Subcutaneous adipose tissue (tissue), 4 donors: Measurements from ENCODE around the gene KIAA2012. TPM values are rescaled to one million over a fixed set of nuclear protein-coding genes. Genes with fewer than 3 reads are reported as not detected.

Experiments
- total RNA-seq, 4 donors: library from RNA; depleted of rRNA; stranded (reverse); fragments of >200 nt; gene quantifications; one replicate each; pipeline ENCODE4 v1.1.0, GENCODE V29; 2016
- TF ChIP-seq, protein P1 (sequence below): fragments of 450-650 bp; IDR thresholded peaks from one replicate; pipeline ENCODE4 v1.5.1; 2016; ENCODE audit warnings: low read depth, mild to moderate bottlenecking, control low read depth, antibody characterized with exemption, moderate library complexity

The KIAA2012 gene
- total RNA-seq, 4 donors from 2014 or later: not detected

DNA sequence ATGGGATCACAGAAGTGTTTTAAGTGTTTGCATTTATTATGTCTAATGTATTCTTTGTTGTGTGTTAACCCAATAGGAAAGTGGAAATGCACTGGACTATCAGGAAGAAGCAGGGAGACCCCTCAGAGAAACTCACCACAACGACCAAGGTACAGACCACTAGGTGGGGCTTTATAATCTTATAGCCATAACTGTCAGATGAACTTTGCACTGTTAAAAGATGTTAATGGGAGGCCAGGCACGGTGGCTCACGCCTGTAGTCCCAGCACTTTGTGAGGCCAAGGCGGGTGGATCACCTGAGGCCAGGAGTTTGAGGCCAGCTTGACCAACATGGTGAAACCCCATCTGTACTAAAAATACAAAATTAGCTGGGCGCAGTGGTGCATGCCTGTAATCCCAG is 92.2 kb downstream of the KIAA2012 start:
- TF ChIP-seq, protein P1, sequence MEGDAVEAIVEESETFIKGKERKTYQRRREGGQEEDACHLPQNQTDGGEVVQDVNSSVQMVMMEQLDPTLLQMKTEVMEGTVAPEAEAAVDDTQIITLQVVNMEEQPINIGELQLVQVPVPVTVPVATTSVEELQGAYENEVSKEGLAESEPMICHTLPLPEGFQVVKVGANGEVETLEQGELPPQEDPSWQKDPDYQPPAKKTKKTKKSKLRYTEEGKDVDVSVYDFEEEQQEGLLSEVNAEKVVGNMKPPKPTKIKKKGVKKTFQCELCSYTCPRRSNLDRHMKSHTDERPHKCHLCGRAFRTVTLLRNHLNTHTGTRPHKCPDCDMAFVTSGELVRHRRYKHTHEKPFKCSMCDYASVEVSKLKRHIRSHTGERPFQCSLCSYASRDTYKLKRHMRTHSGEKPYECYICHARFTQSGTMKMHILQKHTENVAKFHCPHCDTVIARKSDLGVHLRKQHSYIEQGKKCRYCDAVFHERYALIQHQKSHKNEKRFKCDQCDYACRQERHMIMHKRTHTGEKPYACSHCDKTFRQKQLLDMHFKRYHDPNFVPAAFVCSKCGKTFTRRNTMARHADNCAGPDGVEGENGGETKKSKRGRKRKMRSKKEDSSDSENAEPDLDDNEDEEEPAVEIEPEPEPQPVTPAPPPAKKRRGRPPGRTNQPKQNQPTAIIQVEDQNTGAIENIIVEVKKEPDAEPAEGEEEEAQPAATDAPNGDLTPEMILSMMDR: no peak

DNA sequence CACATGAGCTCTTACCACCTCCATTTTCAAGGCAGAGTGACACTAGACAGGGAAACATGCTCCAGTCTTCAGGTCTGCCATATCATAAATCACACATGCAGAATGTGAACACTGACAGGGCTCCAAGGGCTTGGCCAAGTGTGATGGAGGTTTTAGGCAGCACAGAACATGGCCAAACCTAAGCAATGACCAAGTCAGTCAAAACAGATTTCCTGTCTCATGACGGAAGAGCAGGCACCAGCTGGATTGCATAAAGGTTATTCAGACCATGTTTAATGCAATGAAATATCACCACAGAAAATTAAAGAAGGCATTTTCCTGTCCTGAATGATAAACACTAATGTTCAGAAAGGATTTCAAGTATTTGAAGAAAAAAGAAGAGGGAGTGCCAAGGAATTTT is 92.9 kb downstream of the KIAA2012 start:
- TF ChIP-seq, protein P1: no peak

DNA sequence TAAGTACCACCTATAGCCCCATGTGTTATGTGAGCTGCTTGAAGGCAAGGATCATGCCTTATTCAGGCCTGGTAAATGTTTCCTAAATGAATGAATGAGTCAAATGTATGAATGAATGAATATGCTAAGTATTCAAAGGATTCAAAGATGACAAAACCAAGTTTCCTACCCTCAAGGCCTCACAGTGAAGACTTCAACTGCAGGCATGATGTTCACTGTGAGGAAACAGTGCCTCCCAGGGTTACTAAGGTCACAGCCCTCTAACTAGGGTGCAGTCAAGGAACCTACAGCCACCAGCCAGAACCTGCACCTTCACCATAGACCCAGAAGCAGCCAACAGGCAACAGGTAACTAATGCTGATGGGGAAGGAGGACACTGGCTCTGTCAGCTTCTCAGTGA is 96.1 kb downstream of the KIAA2012 start:
- TF ChIP-seq, protein P1: no peak

DNA sequence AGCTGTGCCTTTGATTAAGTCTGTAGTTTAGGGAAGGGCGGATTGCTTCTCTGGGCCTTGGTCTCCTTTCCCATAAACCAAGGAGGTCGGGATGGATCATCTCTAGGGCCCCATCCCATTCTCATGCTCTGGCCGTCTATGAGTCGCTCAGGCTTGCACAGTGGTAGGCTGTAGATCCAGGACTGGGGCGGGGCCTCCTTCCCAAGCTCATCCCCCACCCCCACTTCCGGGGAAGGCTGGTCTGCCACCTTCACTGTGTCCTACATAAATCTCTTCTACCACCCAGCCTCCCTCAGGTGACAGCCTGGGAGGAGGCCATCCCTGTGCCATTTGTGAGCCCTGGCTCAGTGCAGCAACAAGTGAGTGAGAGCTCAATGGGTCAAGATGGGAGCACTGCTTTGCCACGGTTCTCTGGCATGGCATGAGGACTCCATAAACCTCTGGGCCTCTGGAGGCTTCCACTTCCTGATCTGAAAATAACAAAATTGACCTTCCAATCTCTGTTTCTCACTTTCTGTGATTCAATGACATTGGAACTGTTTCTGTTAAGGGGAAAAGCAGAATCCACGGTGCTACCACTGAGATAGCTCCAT is 96.9 kb downstream of the KIAA2012 start:
- TF ChIP-seq, protein P1: no peak

DNA sequence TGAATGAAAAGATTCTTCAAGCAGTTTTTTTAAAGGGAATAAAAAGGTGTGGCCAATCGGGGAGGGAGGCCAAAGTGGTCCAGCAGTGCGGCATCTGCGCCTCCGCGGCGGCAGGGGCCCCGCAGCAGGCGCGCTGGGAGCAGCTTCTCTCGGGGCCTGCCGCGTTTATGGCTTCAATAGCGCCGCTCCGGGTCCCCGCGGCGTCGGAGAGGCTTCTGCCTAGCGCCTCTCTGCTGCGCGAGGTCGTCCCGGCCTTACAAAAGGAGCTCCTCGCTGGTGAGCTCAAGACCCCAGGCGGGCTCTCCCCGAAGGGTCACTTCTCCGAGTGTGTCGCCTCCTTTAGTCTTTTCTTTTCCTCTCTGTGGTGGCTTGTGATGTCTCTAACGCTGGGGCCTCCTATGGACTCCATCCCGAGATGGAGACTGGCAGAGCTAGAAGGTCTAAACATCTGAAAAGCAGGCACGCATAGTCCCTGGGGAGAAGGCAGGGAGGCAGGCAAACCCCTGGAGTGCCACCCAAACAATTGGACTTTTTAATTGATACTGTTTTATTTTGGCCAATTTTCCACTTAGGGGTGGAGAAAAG is 98.3 kb downstream of the KIAA2012 start:
- TF ChIP-seq, protein P1: no peak

GRCh38 chr2:202172439-202173211 is 99.6 kb downstream of the KIAA2012 start:
- TF ChIP-seq, protein P1: no peak

GRCh38 chr2:202178346-202178958 is 105.4 kb downstream of the KIAA2012 start:
- TF ChIP-seq, protein P1: no peak
